B cell (primary cell): Measurements from ENCODE around the gene ZBTB21. TPM values are rescaled to one million over a fixed set of nuclear protein-coding genes. Genes with fewer than 3 reads are reported as not detected.

Experiments used
- ATAC-seq: fragments of 200-7000 bp; cut with Tn5 transposase; one replicate; pipeline ENCODE4 v1.10.0; 2021; ENCODE audit warnings: low read depth, mild to moderate bottlenecking, moderate number of reproducible peaks, moderate library complexity
- CTCF ChIA-PET: fragments of 350-600 bp; sonication (Branson Sonifier 250); formaldehyde crosslinking; loops from one replicate; lab custom pipeline; 2021; ENCODE audit warnings: antibody characterized with exemption, inconsistent platforms; lab: Charles Lee
- POLR2A ChIA-PET: fragments of 350-600 bp; sonication (Branson Sonifier 250); formaldehyde crosslinking; loops from one replicate; lab custom pipeline; 2021; ENCODE audit warnings: antibody characterized with exemption; lab: Charles Lee
- DNase-seq: peaks from one replicate; pipeline ENCODE4 v3.0.0; 2013
- H2AFZ ChIP-seq: 2 replicates; pipeline ENCODE4 v1.6.1; 2012; ENCODE audit warnings: mild to moderate bottlenecking, low read depth, low read length; ENCODE audit not compliant: insufficient read depth, poor library complexity, severe bottlenecking
- H3K27ac ChIP-seq, 2 donors: 1 replicate in 1 of 2; 2 replicates in 1 of 2; pipeline ENCODE4 v1.5.1; 2012 to 2013; ENCODE audit warnings: low read length in 2 of 2, mild to moderate bottlenecking in 2 of 2, moderate library complexity in 1 of 2
- H3K27me3 ChIP-seq, 4 experiments: fragments of 200-600 bp in 1 of 4; sonication (generic) in 1 of 4; replicated peaks in 1 of 4; 1 replicate in 2 of 4; 2 replicates in 2 of 4; pipeline versions ENCODE4 v1.6.1 to v1.7.0; 2013 to 2016; ENCODE audit warnings: low read length in 3 of 4, mild to moderate bottlenecking in 2 of 4, mixed read lengths in 1 of 4, moderate library complexity in 1 of 4; ENCODE audit not compliant: insufficient read depth in 4 of 4, control insufficient read depth in 3 of 4; ENCODE audit errors: control extremely low read depth in 1 of 4
- H3K36me3 ChIP-seq, 2 experiments: replicated peaks in 1 of 2; 1 replicate in 1 of 2; 2 replicates in 1 of 2; pipeline versions ENCODE4 v1.6.1 to v1.7.1; 2013; ENCODE audit warnings: low read length in 1 of 2; ENCODE audit not compliant: insufficient read depth in 2 of 2, control insufficient read depth in 1 of 2; ENCODE audit errors: control extremely low read depth in 1 of 2, extremely low read depth in 1 of 2
- H3K4me1 ChIP-seq, 2 donors: fragments of 200-600 bp in 1 of 2; sonication (generic) in 1 of 2; 1 replicate in 1 of 2; 2 replicates in 1 of 2; pipeline versions ENCODE4 v1.5.1 to v1.6.1; 2013 to 2017; ENCODE audit warnings: low read length in 2 of 2; ENCODE audit not compliant: control insufficient read depth in 2 of 2, insufficient read depth in 2 of 2
- H3K4me2 ChIP-seq: replicated peaks from 2 replicates; pipeline ENCODE3; 2012; ENCODE audit warnings: mild to moderate bottlenecking, low read depth, low read length; ENCODE audit not compliant: poor library complexity, severe bottlenecking
- H3K4me3 ChIP-seq, 5 experiments: fragments of 200-600 bp in 1 of 5; sonication (generic) in 1 of 5; 1 replicate in 3 of 5; 2 replicates in 2 of 5; pipeline versions ENCODE4 v1.5.1 to v1.7.0; 2011 to 2016; ENCODE audit warnings: low read length in 4 of 5, mild to moderate bottlenecking in 4 of 5, low read depth in 2 of 5, control low read depth in 1 of 5, moderate library complexity in 1 of 5; ENCODE audit not compliant: insufficient read depth in 1 of 5; ENCODE audit errors: control extremely low read depth in 1 of 5, extremely low read depth in 1 of 5
- H3K79me2 ChIP-seq: fragments of 200-600 bp; sonication (generic); one replicate; pipeline ENCODE4 v1.6.0; 2016; ENCODE audit warnings: low read length; ENCODE audit not compliant: control insufficient read depth, insufficient read depth
- H3K9ac ChIP-seq: fragments of 200-600 bp; sonication (generic); 2 replicates; pipeline ENCODE4 v1.6.1; 2017; ENCODE audit warnings: mild to moderate bottlenecking, low read length, moderate library complexity
- H3K9me3 ChIP-seq, 3 donors: one replicate each; pipeline versions ENCODE4 v1.6.1 to v1.7.1; 2013; ENCODE audit warnings: low read length in 2 of 3; ENCODE audit not compliant: control insufficient read depth in 2 of 3, insufficient read depth in 1 of 3; ENCODE audit errors: control extremely low read depth in 1 of 3
- H4K20me1 ChIP-seq: 2 replicates; pipeline ENCODE4 v1.6.0; 2012; ENCODE audit warnings: mild to moderate bottlenecking, low read length; ENCODE audit not compliant: insufficient read depth, control insufficient read depth, poor library complexity, severe bottlenecking
- H3K27ac Mint-ChIP-seq: one replicate; pipeline ENCODE4 v1.8.0; 2021; ENCODE audit warnings: mixed read lengths
- H3K27me3 Mint-ChIP-seq: one replicate; pipeline ENCODE4 v1.8.0; 2021; ENCODE audit warnings: mixed read lengths
- H3K4me1 Mint-ChIP-seq: one replicate; pipeline ENCODE4 v1.8.0; 2021; ENCODE audit warnings: mixed read lengths
- H3K4me3 Mint-ChIP-seq: one replicate; pipeline ENCODE4 v1.8.0; 2021; ENCODE audit warnings: mixed read lengths
- H3K9me3 Mint-ChIP-seq: one replicate; pipeline ENCODE4 v1.8.0; 2022; ENCODE audit warnings: mixed read lengths; ENCODE audit not compliant: insufficient read depth
- CTCF ChIP-seq: fragments of 200-600 bp; IDR thresholded peaks from one replicate; pipeline ENCODE4 v1.8.0; 2022; ENCODE audit warnings: antibody characterized with exemption, mild to moderate bottlenecking
- EZH2 ChIP-seq: IDR thresholded peaks from 2 replicates; pipeline ENCODE4 v1.6.1; 2012; ENCODE audit warnings: borderline replicate concordance, low read depth, mild to moderate bottlenecking, moderate library complexity, low read length; ENCODE audit not compliant: insufficient read depth, poor library complexity, severe bottlenecking
- WGBS: methylation state at CpG from one replicate; pipeline ENCODE4 v1.1.5; 2013; ENCODE audit warnings: missing lambda C conversion rate; ENCODE audit not compliant: insufficient coverage; 5-methylcytosine and 5-hydroxymethylcytosine counted together
- intact Hi-C: fragments of 100-400 bp; cut with micrococcal nuclease; formaldehyde crosslinking; loops from one replicate; pipeline ENCODE4 v1.10.0; 2022
- polyA plus RNA-seq: library from polyadenylated mRNA; depleted of rRNA; stranded (reverse); fragments of >200 nt; gene quantifications from 2 replicates; pipeline ENCODE4 v1.2.3, GENCODE V29; 2012
- total RNA-seq, 2 donors: library from RNA; stranded (reverse); fragments of 120-200 nt in 1 of 2; gene quantifications; 1 replicate in 1 of 2; 2 replicates in 1 of 2; pipeline versions ENCODE4 v1.2.3 to v1.2.4, GENCODE V29; 2013 to 2022

Gene ZBTB21
- total and polyA plus RNA-seq, 2 donors (not counting 1 experiment from before 2014, with no cell fraction given), result 12.4 to 40.1 TPM

GRCh38 chr21:41977034-41977950 is 32.9 kb downstream of the ZBTB21 start:
- POLR2A ChIA-PET, result no interaction called here
- H3K4me3 Mint-ChIP-seq, result no peak overlapping the region
- CTCF ChIA-PET, result no interaction called here
- H3K27me3 Mint-ChIP-seq, result peaks cover 3% of the 10 kb centered on the region
- no peaks in the 10 kb centered on the region for H3K79me2 ChIP-seq
- H3K4me1 Mint-ChIP-seq, result peaks cover 11% of the 10 kb centered on the region
- H3K9ac ChIP-seq, result no peak overlapping the region
- H4K20me1 ChIP-seq, result no peaks in the 10 kb centered on the region
- intact Hi-C loops, result no loop called here
- no peaks in the 10 kb centered on the region for H3K36me3 ChIP-seq
- no peak overlapping the region for H3K27ac Mint-ChIP-seq
- H3K9me3 Mint-ChIP-seq, result peaks cover 5% of the 10 kb centered on the region
- TF ChIP-seq CTCF (no peak), EZH2 (no peak)
- H3K27me3 ChIP-seq, result no peaks in the 10 kb centered on the region
- H3K4me1 ChIP-seq, result peaks cover 10% of the 10 kb centered on the region in 2 donors
- H2AFZ ChIP-seq, result no peak overlapping the region
- H3K27ac ChIP-seq, result no peak overlapping the region
- ATAC-seq (no peak), DNase-seq (no peak)
- H3K4me3 ChIP-seq, result no peak overlapping the region
- H3K4me2 ChIP-seq, result no peak overlapping the region
- H3K9me3 ChIP-seq, result peaks cover 3 to 5% (median 4%) of the 10 kb centered on the region in 3 donors
- 94% methylated on average over 14 of the region's 17 CpGs for WGBS

- Mint-ChIP-seq H3K9me3 (peaks cover 5% of the 10 kb centered on the region), H3K27me3 (peaks cover 3% of the 10 kb centered on the region), H3K4me3 (no peak overlapping the region), H3K27ac (no peak overlapping the region), H3K4me1 (peaks cover 11% of the 10 kb centered on the region)
- TF ChIP-seq CTCF (no peak), EZH2 (no peak)
- H3K27ac ChIP-seq, result no peak overlapping the region
- no peak overlapping the region for H3K9ac ChIP-seq
- DNase-seq (no peak), ATAC-seq (no peak)
- ChIA-PET CTCF (no interaction called here), POLR2A (no interaction called here)
- no peak overlapping the region for H3K4me2 ChIP-seq
- no peaks in the 10 kb centered on the region for H3K36me3 ChIP-seq
- intact Hi-C loops, result no loop called here
- H3K27me3 ChIP-seq, result no peaks in the 10 kb centered on the region
- no peak overlapping the region for H2AFZ ChIP-seq
- H3K4me3 ChIP-seq, result no peak overlapping the region
- WGBS, result 97% methylated on average over 7 of the region's 8 CpGs
- peaks cover 10% of the 10 kb centered on the region in 2 donors for H3K4me1 ChIP-seq
- H4K20me1 ChIP-seq, result no peaks in the 10 kb centered on the region
- no peaks in the 10 kb centered on the region for H3K79me2 ChIP-seq
- peaks cover 3 to 5% (median 4%) of the 10 kb centered on the region in 3 donors for H3K9me3 ChIP-seq
Measured at GRCh38 chr21:41976611-41977010, 33.5 kb downstream of the ZBTB21 start.
